Ramos (cell line): Measurements from ENCODE around the gene MOB3A.

Experiments used
- in situ Hi-C: fragments of 300-500 bp; cut with MboI; formaldehyde crosslinking; loops from one replicate; pipeline ENCODE4 v1.14.3; 2022; ENCODE audit warnings: low sequenced_read_pairs; ENCODE audit not compliant: unreplicated experiment

MOB3A gene

GRCh38 chr19:2126879-2127518, 30.9 kb upstream of the MOB3A start:
- in situ Hi-C loops = no loop called here

- in situ Hi-C loops = no loop called here
Observed at GRCh38 chr19:2123682-2124387, 27.7 kb upstream of the MOB3A start.

GRCh38 chr19:2122982-2123381, 26.9 kb upstream of the MOB3A start:
- in situ Hi-C loops = no loop called here

GRCh38 chr19:2122251-2122650, 26.1 kb upstream of the MOB3A start:
- in situ Hi-C loops = no loop called here

- in situ Hi-C loops = no loop called here
Observed at GRCh38 chr19:2121416-2122051, 25.4 kb upstream of the MOB3A start.

GRCh38 chr19:2120821-2121220, 24.7 kb upstream of the MOB3A start:
- in situ Hi-C loops = no loop called here

GRCh38 chr19:2119921-2120785, 24.0 kb upstream of the MOB3A start:
- in situ Hi-C loops = no loop called here

DNA sequence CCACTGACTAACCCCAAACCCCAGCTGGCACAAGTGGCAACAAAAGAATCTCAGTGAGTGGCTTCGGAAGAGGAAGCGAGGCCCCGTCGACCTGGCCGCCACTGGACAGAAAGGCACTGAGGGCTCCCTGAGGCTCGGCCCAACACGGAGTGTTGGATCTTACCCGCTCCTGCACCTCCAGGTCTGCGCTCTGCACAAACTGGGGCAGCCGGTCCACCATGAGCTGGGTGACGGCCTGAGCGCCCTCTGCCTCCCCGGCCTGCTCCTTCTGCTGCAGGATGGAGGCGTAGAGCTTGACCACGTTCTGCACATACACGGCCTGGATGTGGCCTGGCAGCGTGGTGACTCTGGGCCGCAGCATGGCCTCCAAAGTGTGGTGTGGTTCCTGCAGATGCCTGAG, 22.3 kb upstream of the MOB3A start:
- in situ Hi-C loops = no loop called here

DNA sequence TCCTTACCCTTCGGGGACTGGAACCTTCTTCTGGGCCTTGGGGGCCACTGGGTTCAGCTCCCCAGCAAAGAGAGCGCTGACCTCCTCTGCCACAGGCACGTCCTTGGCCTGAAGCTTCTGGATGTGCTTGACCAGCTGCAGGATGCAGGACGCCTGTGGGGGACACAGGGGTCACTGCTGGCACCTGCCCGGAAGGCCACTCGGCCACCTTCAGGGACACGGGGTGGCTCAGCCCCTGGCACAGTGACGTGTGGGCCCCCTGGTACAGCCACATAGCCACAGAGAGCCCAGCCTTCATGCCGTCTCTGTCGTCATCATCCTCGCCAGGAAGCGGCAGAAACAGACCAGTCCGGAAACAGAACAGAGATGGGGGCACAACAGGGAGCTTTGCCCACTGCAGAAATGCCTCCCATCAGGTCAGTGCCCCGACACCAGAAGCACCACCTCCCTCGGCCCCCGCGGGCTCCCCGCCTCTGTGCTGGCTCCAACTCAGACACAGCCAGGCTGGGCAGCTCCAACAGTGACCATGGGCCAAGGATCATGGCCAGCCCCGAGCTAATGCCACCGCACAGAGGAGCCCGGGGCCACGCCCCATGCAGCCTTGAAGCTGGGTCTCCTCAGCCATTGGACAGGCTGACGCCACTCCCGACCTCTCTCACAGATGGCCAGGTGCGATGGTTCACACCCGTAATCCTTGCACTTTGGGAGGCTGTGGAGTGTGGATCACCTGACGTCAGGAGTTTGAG, 21.3 kb upstream of the MOB3A start:
- in situ Hi-C loops = no loop called here

GRCh38 chr19:2116507-2116906, 20.4 kb upstream of the MOB3A start:
- in situ Hi-C loops = no loop called here

- in situ Hi-C loops = no loop called here
Observed at GRCh38 chr19:2115911-2116426, 19.8 kb upstream of the MOB3A start.

DNA sequence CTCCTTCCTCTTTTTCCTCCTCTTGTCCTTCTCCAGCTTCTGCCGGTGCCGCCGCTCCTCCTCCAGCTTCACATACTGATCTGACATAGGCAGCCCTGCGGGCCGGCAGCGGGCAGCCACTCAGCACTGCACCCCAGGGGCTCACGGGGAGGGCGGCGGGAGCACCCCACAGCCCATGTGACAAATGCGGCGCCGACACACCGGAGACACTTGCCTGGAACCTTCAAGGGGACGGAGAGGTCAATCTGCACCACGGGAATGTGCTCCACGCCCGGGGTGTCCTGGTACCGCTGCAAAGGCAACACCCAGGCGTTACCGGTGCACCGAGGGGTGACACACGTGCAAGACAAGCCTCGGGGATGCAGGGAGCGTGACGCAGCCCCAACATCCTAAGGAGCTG, 19.2 kb upstream of the MOB3A start:
- in situ Hi-C loops = no loop called here

DNA sequence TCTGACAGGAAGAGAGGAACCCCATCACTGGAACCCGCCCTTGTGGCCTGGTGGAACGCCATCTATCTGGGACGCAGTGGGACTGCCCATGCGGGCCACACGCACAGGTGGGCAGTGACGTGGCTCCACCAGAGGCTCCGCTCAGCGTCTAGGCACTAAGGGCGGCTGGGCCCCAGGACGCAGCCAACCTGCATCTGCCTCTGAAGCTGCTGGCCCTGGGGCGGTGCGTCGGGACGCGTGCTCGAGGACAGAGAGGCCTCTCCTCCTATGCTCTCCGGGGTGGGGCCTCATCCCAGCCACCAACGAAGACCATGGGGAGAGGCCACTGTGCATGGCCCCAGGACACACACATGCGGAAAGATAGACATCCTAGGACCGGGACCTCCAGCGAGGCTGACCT, 18.7 kb upstream of the MOB3A start:
- in situ Hi-C loops = no loop called here

DNA sequence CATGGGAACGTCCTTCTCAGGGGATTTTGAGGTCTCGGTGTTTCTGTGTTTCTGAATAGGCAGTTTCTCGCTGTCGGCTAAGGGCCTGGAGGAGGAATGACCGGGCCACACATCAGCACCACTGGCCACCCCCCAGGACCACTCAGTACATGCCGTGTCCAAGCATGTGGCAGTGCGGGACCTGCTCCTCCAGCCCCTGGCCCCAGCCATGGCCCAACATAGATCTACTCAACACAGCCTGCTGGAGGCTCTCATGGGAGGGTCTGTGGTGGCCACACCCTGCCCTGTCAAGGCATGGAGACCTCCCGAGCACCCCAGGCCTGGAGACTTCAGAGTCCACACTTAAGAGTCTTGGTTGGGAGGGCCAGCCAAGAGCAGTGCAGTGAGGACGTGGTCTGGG, 18.1 kb upstream of the MOB3A start:
- in situ Hi-C loops = no loop called here

DNA sequence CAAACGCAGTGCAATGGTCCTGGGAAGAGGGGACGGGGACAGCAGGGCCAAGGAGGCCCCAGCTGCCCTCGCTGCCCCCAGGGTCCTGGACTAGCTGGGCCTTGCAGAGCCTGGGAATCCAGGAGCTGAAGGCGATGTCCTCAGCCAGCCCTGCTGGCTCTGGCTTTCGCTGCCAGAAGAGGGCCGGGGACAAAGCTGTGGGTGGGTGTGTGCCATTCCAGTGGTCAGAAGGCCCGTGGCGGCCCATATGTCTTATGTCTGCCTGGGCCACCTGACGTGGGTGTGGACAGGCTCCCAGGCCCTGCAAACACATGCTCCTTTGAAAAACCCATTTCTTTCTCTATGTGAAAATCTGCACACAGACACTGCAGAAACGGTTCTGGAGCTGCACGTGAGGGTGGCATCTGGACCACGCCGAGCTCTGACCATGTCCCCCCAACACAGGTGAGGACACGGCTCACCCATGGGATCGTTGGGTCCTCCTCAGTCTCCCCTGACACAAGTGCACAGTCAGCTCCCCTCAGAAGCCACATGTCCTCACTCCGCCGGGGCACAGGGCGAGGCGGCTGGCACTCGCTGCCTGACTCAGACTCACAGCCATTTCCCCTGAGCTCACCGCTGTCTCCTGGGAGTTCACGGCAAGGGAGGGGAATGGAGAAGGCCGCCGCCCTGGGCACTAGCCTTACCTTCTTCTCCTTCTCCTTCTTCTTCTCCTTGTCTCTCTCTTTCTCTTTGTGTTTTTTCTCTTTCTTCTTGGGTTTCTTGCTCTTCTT, 17.5 kb upstream of the MOB3A start:
- in situ Hi-C loops = no loop called here

DNA sequence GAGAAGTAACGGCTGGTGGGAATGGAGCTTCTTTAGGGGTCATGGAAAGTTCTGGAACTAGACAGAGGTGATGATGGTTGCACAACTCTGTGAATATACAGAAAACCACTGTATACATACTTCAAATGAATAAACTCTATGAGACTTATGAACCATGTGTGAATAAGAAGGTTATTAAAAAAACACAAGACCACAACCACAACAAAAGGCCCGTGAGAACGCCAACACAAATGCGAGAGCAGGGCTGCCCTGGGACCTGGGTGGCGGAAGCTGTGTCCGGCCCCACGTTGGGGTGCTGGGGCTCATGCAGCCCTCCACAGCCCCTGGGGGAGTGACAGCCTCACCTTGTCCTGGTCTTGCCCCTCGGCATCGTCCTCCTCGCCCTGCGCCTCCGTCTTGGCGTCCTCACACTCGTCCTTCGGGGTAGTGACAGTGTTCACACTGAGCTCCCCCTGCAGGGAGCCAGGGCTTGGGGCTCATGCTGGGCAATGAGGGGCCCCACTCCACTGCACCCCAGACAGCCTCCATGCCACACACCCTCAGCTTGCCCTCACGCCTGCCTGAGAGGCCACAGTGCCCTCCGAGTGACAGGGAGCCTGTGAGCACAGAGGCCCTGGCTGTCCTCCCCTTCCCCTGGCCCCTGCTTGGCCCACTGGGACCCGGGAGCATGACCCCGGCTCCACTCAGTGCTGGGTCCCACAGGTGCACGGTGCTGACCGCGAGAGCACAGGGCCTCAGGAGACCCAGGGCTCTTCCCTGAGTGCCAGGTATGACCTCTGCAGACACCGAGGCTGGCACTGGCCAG, 16.6 kb upstream of the MOB3A start:
- in situ Hi-C loops = no loop called here

GRCh38 chr19:2111886-2112285, 15.8 kb upstream of the MOB3A start:
- in situ Hi-C loops = no loop called here

- in situ Hi-C loops = no loop called here
Observed at GRCh38 chr19:2111425-2111824, 15.3 kb upstream of the MOB3A start.
